Measurements from ENCODE around the gene OTOP2. TPM values are rescaled to one million over a fixed set of nuclear protein-coding genes. Genes with fewer than 3 reads are reported as not detected.

Gene OTOP2
- total RNA-seq, 1 experiment from 2014 or later: not detected

DNA sequence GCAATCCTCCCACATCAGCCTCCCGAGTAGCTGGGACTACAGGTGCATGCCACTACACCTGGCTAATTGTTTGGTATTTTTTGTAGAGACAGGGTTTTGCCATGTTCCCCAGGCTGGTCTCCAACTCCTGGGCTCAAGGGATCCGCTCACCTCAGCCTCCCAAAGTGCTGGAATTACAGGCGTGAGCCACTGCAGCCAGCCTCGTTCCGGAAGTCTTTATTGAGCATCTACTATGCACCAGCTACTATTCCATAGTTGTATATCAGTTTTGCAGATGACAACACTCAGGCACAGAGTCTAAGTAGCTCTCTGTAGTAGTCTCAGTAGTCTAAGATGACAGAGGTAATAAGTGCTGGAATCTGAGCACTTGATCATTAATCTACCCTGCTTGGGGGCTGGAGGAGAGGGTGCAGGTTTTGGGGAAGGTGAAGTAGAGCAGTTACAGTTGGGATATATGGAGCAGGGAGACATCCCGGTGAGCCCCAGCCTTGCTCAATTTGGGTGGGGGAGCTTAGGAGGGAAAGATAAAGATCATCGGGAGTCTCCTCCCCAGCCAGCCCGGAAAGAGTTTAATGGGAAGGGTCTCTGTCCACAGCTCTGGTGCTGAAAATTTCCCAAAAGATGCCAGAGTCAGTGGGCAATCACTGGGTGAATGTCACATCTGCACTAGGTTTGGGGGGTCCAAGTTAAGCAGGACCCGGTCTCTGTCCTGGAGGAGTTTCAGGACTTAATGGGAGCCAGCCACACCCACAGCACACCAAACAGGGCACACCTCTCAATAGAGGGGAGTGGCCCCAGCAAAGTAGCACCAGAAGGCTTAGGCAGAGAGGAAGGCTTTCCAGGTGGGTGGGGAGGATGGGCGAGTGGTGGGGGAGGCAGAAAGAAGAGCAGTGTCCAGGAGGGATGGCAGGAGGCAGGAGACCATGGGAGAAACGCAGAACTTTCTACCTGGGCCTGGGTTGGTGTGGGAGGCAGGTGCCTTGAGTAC is 13.3 kb downstream of the OTOP2 start:
- H3K4me1 ChIP-seq (ENCODE audit: insufficient read depth, low read length): no peaks in the 10 kb centered on the region
- no peaks in the 10 kb centered on the region for H3K79me2 ChIP-seq (ENCODE audit: low read length)
- no peak overlapping the region for H3K4me2 ChIP-seq (ENCODE audit: low read length)
- no peaks in the 10 kb centered on the region for H4K20me1 ChIP-seq (ENCODE audit: low read length)
- peaks cover 34% of the 10 kb centered on the region for H3K27me3 ChIP-seq (ENCODE audit: low read length)
- TF ChIP-seq, protein P1, sequence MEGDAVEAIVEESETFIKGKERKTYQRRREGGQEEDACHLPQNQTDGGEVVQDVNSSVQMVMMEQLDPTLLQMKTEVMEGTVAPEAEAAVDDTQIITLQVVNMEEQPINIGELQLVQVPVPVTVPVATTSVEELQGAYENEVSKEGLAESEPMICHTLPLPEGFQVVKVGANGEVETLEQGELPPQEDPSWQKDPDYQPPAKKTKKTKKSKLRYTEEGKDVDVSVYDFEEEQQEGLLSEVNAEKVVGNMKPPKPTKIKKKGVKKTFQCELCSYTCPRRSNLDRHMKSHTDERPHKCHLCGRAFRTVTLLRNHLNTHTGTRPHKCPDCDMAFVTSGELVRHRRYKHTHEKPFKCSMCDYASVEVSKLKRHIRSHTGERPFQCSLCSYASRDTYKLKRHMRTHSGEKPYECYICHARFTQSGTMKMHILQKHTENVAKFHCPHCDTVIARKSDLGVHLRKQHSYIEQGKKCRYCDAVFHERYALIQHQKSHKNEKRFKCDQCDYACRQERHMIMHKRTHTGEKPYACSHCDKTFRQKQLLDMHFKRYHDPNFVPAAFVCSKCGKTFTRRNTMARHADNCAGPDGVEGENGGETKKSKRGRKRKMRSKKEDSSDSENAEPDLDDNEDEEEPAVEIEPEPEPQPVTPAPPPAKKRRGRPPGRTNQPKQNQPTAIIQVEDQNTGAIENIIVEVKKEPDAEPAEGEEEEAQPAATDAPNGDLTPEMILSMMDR (conservative IDR thresholded peaks at IDR 0.05; ENCODE audit: low read depth, low read length): no peak
- TF ChIP-seq EZH2phosphoT487 (IDR thresholded peaks at IDR 0.05; ENCODE audit: borderline replicate concordance, low read length): no peak
- TF ChIP-seq EZH2 (IDR thresholded peaks at IDR 0.05; ENCODE audit: low read length, unreplicated experiment): no peak
- ATAC-seq: no peak
- no peaks in the 10 kb centered on the region for H3F3A ChIP-seq (ENCODE audit: low read length, unreplicated experiment)
- no peak overlapping the region for H3K27ac ChIP-seq (ENCODE audit: low read length)
- POLR2A ChIA-PET (ENCODE audit: unreplicated experiment): no interaction called here
- no peak overlapping the region for H3K9ac ChIP-seq (ENCODE audit: low read length)
- intact Hi-C loops (cut with micrococcal nuclease): no loop called here
- no peaks in the 10 kb centered on the region for H3K9me2 ChIP-seq (replicated peaks; ENCODE audit: low read length)
- H3K36me3 ChIP-seq (ENCODE audit: low read depth, low read length): no peaks in the 10 kb centered on the region
- CTCF ChIA-PET: interaction anchor here (1.1 kb wide), 1 partner anchor 13 kb away, joined by 3 read pairs; the partner anchor contains the start of gene OTOP2
- no peak overlapping the region for H2AFZ ChIP-seq (ENCODE audit: low read length)
- peak; percentile 27 for DNase-seq
- H3K9me3 ChIP-seq (ENCODE audit: low read length): no peaks in the 10 kb centered on the region
- H3K4me3 ChIP-seq (ENCODE audit: low read length): no peak overlapping the region
- no TSS peak for BruUV-seq (replicated peaks)

DNA sequence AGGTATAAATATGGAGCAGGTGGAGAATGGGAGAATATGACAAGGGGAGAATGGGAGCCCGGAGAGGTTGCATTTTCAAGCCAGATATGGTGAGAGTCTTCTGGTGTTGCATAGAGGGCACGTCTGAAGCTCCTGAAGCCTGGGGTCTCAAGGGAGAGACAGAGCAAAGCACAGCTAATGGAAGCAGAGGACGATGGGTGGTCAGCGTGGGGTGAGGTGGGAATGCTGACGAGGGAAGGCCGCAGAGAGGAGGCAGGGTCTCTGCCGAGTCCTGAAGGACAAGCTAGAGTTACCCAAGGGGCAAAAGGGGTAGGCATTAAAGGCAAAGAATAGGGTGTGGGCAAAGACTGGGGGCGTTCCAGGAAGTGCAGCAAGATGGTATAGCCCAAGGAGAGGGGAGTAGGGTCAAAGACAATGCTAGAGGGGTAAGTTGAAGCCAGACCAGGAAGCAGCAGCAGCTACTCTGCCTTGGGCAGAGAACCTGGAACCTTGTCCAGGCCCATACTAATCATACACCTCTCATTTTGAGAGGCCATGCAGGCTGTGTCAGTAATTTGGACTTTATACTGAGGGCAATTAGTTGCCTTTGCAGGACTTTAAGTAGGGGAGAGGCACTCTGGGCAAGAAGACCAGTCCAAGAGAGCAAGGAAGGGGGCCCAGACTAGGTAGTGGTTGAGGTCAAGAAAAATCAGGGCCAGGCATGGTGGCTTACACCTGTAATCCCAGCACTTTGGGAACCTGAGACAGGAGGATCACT is 14.3 kb downstream of the OTOP2 start:
- CTCF ChIA-PET: interaction anchor here (0.6 kb wide), 1 partner anchor 65 kb away, joined by 3 read pairs; no protein-coding TSS in a partner anchor
- Histone ChIP-seq H3K27ac (ENCODE audit: low read length) (no peak overlapping the region), H3K79me2 (ENCODE audit: low read length) (no peaks in the 10 kb centered on the region), H3K4me1 (ENCODE audit: insufficient read depth, low read length) (peaks cover 6% of the 10 kb centered on the region), H3K4me3 (ENCODE audit: low read length) (no peak overlapping the region), H3K9me2 (replicated peaks; ENCODE audit: low read length) (no peaks in the 10 kb centered on the region), H2AFZ (ENCODE audit: low read length) (no peak overlapping the region), H3K4me2 (ENCODE audit: low read length) (no peak overlapping the region), H3K9ac (ENCODE audit: low read length) (no peak overlapping the region), H3K27me3 (ENCODE audit: low read length) (peaks cover 34% of the 10 kb centered on the region), H3F3A (ENCODE audit: low read length, unreplicated experiment) (no peaks in the 10 kb centered on the region), H3K36me3 (ENCODE audit: low read depth, low read length) (no peaks in the 10 kb centered on the region), H3K9me3 (ENCODE audit: low read length) (no peaks in the 10 kb centered on the region), H4K20me1 (ENCODE audit: low read length) (no peaks in the 10 kb centered on the region)
- BruUV-seq (replicated peaks): no TSS peak
- intact Hi-C loops (cut with micrococcal nuclease): no loop called here
- POLR2A ChIA-PET (ENCODE audit: unreplicated experiment): interaction anchor here (0.6 kb wide), 1 partner anchor 72 kb away, joined by 3 read pairs; no protein-coding TSS in a partner anchor
- TF ChIP-seq EZH2 (IDR thresholded peaks at IDR 0.05; ENCODE audit: low read length, unreplicated experiment) (no peak), EZH2phosphoT487 (IDR thresholded peaks at IDR 0.05; ENCODE audit: borderline replicate concordance, low read length) (no peak)
- TF ChIP-seq, protein P1 (conservative IDR thresholded peaks at IDR 0.05; ENCODE audit: low read depth, low read length): no peak
- ATAC-seq: no peak
- DNase-seq: no peak

All from PC-3 (cell line).